NCI-H774 (cell line): ENCODE measurements around the gene ARL4C.

Source experiments
- DNase-seq: peaks from one replicate; lab custom pipeline; 2025; lab: John Stamatoyannopoulos, UW

ARL4C gene, protein sequence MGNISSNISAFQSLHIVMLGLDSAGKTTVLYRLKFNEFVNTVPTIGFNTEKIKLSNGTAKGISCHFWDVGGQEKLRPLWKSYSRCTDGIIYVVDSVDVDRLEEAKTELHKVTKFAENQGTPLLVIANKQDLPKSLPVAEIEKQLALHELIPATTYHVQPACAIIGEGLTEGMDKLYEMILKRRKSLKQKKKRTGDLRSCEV

DNA sequence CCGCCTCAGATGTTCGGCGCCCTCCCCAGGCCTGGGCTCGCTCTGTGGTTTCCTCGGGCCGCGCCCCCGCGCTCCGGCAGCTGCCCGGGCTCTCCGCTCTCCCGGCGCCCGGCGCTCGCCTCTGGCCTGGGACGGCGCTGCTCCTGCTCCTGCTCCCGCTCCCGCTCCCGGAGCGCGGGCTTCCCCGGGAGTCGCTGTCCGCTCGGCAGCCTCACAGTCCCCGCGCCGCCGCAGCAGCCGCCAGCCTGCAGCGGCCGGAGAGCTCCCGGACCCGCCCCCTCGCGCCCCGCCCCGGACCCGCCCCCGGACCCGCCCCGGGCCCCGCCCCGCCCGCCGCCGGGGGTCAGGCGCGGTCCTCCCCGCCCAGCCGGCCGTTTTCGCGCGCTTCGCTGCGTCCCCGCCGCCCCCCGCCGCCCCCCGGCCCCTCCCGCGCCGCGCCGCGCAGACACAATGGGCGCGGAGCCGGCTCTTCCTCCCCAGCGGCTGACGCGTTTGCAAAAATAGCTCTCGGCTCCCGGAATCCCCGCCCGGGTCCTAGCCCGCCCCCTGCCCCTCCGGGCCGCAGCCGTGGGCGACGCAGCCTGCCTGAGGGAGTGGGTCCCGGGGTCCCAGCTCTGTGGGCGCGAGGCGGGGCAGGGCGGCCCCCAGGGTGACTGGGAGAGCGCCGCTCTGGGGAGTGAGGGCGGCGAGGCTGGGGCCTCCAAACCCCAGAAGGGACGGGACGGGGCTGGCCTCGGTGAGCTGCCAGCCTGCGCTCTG, at the start of gene ARL4C:
ARL4C (minus strand) TSS at position 247 of the 759 bp plus-strand sequence. CDS start 495 bp downstream, outside the sequence.
- peak; percentile 50 for DNase-seq

DNA sequence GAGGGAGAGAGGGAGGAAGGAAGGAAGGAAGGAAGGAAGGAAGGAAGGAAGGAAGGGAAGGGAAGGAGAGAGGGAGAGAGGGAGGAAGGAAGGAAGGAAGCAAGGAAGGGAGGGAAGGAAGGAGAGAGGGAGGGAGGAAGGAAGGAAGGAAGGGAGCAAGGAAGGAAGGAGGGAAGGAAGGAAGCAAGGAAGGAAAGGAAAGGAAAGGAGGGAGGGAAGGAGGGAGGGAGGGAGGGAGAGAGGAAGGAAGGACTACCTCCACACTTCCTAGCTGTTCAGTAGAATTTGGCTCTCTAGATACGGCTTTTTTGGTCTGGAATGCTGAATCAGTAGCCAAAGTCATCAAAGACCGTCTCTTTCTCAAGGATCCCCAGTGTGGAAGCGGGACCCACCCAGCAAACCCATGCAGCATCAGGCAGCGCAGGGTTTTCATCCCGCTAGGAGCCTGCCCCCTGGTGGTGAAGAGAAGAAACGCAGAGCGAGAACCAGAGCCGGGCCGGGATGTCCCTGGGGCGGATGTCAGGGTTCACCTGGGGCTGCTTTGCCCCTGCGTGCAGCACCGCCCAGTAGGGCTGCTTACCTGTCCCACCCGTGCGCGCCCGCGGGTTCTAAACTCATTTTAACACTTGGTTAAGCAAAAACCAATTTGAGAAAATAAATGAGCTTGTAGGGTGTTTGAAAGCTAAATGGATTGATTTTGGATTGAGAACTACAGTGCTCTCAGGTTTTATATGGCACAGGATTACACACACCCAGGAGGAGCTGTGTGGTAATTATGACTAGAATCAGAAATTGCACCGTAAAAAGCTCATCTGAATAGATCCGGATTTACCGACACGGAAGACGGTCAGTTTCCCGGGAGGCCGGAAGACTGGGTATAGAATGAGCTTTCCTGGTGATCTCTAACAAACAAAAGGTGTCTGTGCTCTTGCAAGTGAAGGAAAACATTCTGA, 48.1 kb upstream of the ARL4C start:
- DNase-seq, result peak; percentile 69

DNA sequence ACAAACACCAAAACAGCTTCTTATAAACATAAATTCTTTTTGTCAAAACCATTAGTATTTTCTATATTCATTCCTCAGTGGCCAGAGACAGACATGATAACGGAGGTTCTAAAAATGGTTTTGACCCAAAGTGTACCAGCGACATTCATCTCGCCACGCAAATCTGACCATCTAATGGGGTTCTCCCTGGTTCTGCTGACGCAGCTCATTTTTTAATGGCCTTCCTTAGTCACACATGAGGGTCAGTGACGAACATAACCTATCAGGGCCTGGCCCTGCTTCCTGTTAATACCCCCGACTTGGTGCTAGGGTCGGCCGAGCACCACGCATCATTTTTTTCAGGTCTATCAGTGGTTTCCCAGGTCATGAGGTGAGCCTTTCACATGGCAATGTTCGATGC, 45.9 kb upstream of the ARL4C start:
- no peak for DNase-seq

DNA sequence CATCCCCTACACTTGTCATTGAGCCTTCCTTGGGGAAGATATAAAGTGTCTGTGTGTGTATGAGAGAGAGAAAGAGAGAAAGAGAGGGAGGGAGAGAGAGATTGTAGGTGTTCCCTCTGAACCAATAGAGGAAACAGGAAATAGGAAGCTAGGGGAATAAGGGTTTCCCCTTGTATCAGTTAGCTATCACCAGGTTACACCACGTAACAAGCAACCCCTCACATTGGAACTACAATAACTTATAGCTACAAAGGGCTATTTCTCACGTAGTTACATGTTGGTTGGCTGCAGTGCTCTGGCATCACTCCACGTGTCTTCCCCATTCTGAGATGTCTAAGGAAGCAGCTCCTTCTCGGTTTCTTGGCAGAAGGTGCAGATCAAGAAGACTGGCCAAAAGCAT, 41.0 kb upstream of the ARL4C start:
- DNase-seq, result no peak

DNA sequence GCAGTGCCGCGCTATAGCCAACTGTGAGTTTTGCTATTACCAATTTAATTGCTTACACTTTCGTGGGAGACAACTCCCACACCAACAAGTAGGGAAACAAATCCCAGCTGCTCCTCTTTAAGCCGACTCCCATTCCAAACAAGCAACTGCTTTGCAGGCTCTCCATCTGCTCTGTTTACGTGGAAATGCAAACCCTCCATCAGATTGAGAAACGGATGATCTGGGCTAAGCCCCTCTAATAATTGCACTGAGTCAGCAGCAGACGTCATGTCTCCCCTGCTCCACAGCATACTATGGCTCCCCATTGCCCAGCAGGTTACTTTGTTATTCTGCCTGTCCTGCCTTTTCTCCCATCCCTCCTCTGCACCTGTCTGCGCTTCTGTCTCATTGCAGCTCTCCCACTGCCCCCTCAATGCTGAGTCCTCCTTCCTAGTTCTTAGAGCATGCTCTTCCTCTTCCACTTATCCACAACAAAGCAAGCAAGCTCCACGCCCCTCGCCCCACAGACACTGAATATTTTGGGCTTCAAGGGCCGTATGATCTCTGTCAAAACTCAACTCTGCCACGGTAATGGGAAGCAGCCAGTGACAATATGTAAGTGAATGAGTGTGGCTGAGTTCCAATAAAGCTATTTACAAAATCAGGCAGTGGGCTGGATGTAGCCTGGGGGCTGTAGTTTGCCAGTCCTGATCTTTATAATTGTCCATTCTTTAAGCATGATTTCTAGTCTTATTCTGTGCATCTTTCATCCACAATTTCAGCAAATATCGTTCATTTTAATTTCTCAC, 39.5 kb upstream of the ARL4C start:
- no peak for DNase-seq

DNA sequence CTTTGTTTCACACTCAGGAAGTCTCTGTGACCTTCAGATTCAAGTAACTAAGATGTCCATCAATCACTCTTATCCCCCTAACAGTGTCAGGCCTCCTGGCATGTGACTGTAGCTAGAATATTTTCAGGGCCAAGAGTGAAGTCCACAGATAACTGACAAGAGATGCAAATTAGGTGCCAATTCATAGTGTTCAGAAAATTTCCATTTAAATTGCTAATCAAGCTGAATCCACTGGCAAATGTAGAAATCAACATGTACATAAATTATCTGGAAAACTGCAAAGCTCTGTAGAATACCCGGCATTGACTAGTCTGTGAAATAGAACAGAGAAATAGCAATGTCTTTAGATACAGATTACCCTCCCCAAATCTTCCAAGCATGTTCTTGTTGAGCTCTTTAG, 38.6 kb upstream of the ARL4C start:
- no peak for DNase-seq

DNA sequence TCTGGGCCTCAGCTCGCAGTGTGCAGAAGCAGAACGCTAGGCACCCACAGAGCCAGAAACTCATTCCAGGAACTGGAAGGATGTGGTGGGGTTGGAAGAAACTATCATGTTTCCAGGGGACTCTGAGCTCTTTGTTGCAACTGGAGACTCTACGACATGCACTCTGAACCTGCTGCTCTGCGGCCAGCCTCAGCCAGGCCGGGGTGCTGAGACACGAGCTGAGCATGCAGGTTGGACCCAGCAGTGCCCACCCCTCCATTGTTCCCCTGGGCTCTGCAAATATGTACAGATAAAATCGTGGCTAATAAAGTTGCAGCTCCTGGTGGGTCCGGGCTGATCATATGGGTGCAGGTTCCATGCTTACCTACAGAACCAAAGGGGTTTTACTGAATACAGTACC, 37.6 kb upstream of the ARL4C start:
- no peak for DNase-seq

DNA sequence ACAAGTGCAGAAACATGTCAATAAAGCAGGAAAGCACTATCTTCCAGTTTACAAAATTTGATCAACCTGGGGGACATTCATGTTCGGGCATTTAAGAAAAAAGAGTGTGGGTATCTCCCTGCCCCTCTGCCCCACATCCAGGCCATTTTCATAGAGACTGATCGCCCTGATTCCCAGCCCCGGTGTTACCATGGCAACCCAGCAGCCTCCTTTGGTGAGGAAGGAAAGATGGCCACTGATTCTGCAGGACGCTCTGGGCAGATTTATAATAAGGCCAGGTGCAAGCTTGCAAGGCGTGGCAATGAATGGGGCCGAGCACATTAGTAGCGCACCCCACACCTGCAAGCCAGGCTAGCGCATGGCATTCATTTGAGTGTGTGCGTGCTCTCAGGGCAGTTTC, 36.7 kb upstream of the ARL4C start:
- DNase-seq, result peak; percentile 85

DNA sequence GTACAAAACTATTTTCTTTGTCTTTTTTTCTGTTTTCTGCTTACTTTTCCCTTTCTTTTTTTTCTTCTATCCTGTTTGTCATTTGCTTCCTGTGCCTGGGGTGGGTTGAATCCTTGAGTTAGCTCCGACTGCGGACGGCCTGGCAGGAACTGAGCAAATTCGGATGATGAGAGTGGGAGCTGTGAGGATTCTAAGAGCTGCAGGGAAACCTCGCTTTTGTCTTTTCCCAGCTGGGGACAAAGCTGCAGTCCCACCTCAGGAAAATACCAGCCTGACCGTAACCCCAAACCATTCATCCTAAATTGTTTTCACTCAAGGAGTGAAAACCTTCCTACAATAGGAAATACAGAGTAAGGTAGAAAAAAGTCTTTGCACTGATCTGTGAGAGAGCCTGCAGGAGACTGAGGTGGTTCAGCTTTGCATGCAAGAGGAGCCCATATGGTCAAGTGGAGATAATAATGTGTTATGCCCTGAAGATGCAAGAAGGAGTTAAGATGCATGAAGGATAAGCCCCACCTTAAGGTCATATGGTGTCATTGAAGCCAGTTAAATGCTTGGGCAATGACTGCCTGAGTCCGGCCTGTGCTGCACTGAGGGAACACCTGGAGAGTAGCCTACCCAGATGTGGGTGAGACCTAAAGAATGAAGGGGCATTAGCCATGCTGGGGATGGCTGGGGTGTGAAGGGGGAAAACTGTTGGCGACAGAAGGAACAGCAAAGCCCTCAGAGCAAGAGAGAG, 31.7 kb upstream of the ARL4C start:
- DNase-seq, result no peak

DNA sequence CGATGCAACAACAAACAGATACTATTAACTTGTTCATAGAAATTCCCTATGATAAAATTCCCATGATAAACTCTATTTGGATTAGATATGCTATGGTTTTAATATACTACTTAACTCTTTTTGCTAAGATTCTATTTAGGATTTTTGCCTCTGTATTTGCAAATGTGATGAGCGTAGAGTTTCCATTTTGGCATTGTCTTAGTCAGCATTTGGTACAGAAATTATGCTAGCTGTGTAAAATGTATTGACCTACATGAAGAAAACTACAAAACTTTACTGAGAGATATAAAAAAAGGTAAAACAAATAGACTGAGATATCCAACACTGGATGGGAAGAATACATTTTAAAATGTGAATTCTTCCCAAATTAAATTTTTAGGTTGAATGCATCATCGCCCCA, 29.8 kb upstream of the ARL4C start:
- no peak for DNase-seq

DNA sequence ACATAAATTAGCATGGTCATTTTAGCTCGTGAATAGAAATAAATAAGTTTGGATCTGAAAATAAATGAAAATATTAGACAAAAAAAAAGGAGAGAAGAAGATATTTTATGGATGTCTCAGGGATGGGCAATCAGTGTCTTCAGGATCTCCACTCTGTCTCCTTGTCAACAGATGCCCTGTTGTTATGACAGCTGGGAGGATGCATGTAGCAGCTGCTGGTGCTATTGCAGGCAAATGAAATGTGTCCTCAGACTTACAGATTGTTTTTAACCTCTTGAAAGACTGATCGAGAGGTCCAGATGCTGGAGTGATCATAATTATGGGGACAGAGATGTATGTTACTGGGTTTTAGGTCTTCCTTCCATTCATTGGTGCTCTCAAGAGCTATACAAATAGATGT, 24.7 kb upstream of the ARL4C start:
- no peak for DNase-seq

DNA sequence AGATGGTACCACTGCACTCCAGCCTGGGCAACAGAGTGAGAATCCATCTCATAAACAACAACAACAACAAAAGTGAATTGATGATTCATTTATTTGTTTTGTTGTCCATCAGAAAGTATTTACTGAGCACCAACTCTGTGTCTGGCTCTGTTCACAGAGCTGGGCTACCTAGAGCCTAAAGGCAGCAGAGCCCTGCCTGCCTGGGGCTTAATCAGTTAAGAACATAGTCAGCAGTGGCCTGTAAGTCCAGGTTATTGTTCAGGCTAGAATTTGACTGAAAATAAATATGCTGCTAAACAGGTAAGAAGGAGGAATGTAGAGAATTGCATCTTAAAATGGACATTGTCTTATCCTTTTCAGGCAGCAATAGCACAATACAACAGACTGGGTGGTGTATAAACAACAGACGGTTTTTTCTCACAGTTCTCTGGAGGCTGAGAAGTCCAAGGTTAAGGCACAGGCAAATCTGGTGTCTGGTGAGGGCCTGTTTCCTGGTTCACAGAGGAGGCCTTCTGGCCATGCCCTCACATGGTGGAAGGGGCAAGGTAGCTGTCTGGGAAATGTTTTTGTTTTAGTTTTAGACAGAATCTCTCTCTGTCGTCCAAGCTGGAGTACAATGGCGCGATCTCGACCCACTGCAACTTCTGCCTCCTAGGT, 22.2 kb upstream of the ARL4C start:
- no peak for DNase-seq

DNA sequence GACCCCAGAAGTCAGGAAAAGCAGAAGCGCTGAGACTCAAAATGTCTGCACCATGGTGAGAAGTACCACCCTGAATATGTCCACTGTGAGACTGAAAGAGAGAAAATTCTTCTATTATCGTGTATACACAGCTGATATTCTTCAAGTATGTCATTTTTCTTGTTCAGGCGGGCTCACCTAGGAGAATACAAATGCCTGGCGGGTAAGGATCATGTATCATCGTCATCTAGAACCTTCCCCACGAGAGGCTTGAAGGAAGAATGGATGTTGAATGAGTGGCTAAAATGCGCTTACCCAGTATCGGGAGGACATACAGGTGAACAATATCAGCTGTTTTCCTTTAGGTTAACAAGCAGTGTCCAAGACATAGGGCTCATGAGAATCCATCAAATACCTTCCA, 21.1 kb upstream of the ARL4C start:
- no peak for DNase-seq

DNA sequence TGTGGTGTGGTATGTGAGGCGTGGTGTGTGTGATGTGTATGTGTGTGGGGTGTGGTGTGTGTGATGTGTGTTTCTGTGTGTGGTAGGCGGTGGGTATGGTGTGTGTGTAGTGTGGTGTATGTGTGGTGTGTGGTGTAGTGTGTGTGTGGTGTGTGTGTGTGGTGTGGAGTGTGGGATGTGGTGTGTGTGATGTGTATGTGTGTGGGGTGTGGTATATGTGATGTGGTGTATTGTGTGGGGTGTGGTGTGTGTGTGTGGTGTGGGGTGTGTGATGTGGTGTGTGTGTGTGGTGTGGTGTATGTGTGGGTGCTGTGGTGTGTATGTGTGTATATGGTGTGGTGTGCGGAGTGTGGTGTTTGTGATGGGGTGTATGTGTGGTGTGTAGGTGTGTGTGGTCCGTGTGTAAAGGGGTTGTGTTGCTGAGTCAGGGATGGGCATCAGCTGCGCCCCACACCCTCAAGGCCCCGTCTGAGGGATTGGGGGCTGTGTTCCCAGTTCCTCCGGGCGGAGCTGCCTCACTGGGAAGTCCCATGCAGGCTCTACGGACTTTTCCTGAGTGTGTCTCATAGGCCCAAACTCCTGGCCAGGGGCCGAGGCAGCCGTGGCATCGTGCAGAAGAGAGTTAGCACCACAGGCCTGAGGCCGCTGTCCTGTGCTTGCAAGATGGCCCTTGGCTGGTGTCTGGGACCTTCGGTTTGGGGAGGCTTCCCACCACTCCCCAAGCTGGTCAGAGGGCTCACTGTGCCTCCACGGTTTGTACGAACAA, 18.2 kb upstream of the ARL4C start:
- no peak for DNase-seq

DNA sequence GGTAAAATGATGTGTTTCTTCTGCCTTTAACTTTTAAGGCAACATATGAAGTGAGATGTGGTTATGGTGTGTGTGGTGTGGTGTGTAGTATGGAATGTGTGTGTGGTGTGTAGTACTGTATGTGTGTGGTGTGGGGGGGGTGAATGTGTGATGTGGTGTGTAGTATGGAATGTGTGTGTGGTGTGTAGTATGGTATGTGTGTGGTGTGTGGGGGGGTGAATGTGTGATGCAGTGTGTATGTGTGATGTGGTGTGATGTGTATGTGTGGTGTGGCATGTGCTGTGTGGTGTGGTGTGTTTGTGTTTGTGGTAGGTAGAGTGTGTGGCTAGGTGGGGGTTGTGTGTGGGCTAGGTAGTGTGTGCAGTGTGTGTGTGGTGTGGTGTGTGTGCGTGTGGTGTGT, 17.2 kb upstream of the ARL4C start:
- DNase-seq, result no peak

DNA sequence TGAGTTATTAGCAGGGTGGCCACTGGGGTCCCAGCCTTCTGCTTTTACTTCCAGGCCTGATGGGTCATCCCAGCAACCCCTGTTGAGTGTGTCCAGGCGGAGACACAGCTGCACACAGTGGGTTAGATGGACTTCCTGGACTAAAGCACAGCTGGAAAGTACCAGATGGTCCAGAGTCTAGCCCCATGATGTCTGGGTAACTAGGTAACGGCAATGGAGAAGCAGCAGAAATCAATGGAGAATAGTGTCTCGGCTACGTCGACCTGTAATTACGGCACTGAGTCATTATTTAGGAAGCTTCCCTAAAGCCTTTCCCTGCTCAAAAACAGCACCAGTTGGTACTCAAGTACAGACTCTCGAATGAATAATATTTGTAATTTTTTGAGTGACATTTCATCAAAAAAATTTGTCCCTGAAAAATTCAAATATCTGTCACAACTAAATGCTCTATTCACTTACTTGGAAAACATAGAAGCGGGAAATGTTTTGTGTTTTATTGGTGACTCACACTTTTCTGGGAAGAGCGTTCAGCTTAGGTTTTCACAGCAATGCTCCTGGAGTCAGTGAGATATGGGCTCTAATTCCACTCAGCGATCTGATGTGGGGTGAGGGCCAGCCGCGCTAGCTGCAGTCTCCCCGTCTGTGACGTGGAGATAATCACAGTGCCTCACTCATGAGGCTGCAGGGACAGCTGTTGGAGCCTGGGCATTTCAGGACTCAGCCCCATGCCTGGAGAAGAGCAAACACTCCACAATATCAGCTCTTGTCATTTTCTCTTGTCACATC, 16.2 kb upstream of the ARL4C start:
- peak; percentile 36 for DNase-seq

DNA sequence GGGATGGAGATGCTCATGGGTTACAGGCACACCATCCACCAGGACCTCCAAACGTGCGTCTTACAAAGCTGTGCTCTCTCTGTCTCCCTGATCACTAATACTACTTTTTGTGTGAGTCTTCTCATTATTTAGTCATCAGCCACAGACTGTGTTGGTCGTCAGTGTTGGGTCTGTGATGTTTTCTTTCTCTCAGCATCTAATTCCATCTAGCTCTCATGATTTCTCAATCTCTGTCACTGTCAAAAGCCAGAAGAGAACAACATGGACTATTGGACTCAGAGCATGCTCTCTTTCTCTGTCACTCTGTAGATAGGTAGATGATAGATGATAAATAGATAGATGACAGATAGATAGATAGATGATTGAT, 6.0 kb upstream of the ARL4C start:
- DNase-seq, result no peak

DNA sequence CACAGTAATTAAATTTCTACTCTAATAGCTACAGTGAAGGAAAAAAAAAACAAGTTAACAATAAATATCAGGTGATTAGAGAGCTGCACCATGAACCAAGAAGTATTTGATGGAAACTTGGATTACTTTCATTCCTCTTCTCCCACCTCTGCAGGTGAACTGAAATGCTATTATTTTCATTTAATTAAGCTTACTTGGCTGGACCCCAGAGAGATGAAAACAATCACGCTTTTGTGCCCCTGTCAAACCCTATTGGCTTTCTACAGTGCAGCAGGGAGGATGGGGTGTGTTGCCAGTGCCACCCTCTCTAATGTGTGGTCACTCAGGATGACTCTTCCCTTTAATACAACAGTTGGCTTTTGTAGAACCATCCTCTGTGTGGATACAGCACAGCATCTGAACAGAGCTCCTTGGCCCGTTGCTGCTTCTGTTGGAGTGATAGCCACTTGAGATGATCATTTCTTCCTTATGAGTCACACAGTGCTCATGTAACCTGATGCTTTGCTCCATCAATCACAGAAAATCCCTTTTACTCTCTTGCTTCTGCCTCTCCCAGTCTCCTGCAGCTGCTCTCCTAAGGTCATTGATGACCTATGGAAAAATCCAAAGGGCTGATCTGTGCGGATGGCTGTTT, 5.5 kb upstream of the ARL4C start:
- no peak for DNase-seq
